Neutrophil (primary cell): ENCODE results near the gene RHEBL1.

Experiments used
- H3K27ac ChIP-seq: fragments of 200-600 bp; sonication (generic); 2 replicates; pipeline ENCODE4 v1.5.1; 2016; ENCODE audit warnings: mild to moderate bottlenecking, moderate library complexity
- H3K27me3 ChIP-seq: fragments of 200-600 bp; sonication (generic); 2 replicates; pipeline ENCODE4 v1.6.0; 2016; ENCODE audit warnings: mild to moderate bottlenecking
- H3K36me3 ChIP-seq: fragments of 200-600 bp; sonication (generic); 2 replicates; pipeline ENCODE4 v1.5.1; 2017
- H3K4me1 ChIP-seq, 2 experiments: fragments of 200-600 bp in 1 of 2; sonication (generic) in 1 of 2; 1 replicate in 1 of 2; 2 replicates in 1 of 2; pipeline versions ENCODE4 v1.5.1 to v1.6.1; 2013 to 2016; ENCODE audit warnings: low read depth in 1 of 2, low read length in 1 of 2, mild to moderate bottlenecking in 1 of 2, moderate library complexity in 1 of 2; ENCODE audit not compliant: control insufficient read depth in 1 of 2, insufficient read depth in 1 of 2
- H3K4me3 ChIP-seq, 2 experiments: fragments of 200-600 bp in 1 of 2; sonication (generic) in 1 of 2; 1 replicate in 1 of 2; 2 replicates in 1 of 2; pipeline ENCODE4 v1.5.1; 2013 to 2016; ENCODE audit warnings: low read depth in 1 of 2, low read length in 1 of 2, mild to moderate bottlenecking in 1 of 2, moderate library complexity in 1 of 2
- H3K9me3 ChIP-seq: fragments of 200-600 bp; sonication (generic); 2 replicates; pipeline ENCODE4 v1.5.1; 2016
- CTCF ChIP-seq: fragments of 200-600 bp; sonication (generic); IDR thresholded peaks from 2 replicates; pipeline ENCODE4 v1.5.1; 2016; ENCODE audit warnings: antibody characterized with exemption

Gene RHEBL1

GRCh38 chr12:49037111-49037946 is 32.5 kb downstream of the RHEBL1 start:
- Histone ChIP-seq H3K27me3 (no peaks in the 10 kb centered on the region), H3K9me3 (no peaks in the 10 kb centered on the region), H3K4me3 (no peak overlapping the region), H3K4me1 (peaks cover 9 to 14% of the 10 kb centered on the region in 2 experiments), H3K36me3 (peaks cover 97% of the 10 kb centered on the region), H3K27ac (no peak overlapping the region)
- TF ChIP-seq CTCF: no peak

GRCh38 chr12:49036029-49036428 is 33.8 kb downstream of the RHEBL1 start:
- H3K4me3 ChIP-seq: no peak overlapping the region
- H3K36me3 ChIP-seq: peaks cover 97% of the 10 kb centered on the region
- H3K27ac ChIP-seq: peak overlapping the region; percentile 67

GRCh38 chr12:49034286-49034622 is 35.5 kb downstream of the RHEBL1 start:
- peaks cover 17 to 20% of the 10 kb centered on the region in 2 experiments for H3K4me1 ChIP-seq
- TF ChIP-seq CTCF: no peak
- no peaks in the 10 kb centered on the region for H3K27me3 ChIP-seq
- H3K36me3 ChIP-seq: peaks cover 97% of the 10 kb centered on the region
- no peak overlapping the region for H3K4me3 ChIP-seq
- H3K9me3 ChIP-seq: no peaks in the 10 kb centered on the region
- no peak overlapping the region for H3K27ac ChIP-seq

More at GRCh38 chr12:49036029-49036428, 33.8 kb downstream of the RHEBL1 start:
- Histone ChIP-seq H3K9me3 (no peaks in the 10 kb centered on the region), H3K4me1 (peaks cover 9 to 14% of the 10 kb centered on the region in 2 experiments), H3K27me3 (no peaks in the 10 kb centered on the region)
- no peak for TF ChIP-seq CTCF

GRCh38 chr12:49033611-49034285 is 36.0 kb downstream of the RHEBL1 start:
- Histone ChIP-seq H3K36me3 (peaks cover 97% of the 10 kb centered on the region), H3K27me3 (no peaks in the 10 kb centered on the region), H3K4me3 (no peak overlapping the region), H3K4me1 (peaks cover 22 to 25% of the 10 kb centered on the region in 2 experiments), H3K27ac (no peak overlapping the region), H3K9me3 (no peaks in the 10 kb centered on the region)
- no peak for TF ChIP-seq CTCF

GRCh38 chr12:49032679-49033447 is 36.9 kb downstream of the RHEBL1 start:
- TF ChIP-seq CTCF: no peak
- Histone ChIP-seq H3K27ac (no peak overlapping the region), H3K27me3 (no peaks in the 10 kb centered on the region), H3K9me3 (no peaks in the 10 kb centered on the region), H3K4me1 (peaks cover 31 to 34% of the 10 kb centered on the region in 2 experiments), H3K36me3 (peaks cover 97% of the 10 kb centered on the region), H3K4me3 (no peak overlapping the region)
